ENCODE measurements around the gene CERS6.

The CERS6 gene

GRCh38 chr2:168426861-168427260, 29.2 kb upstream of the CERS6 start:
- DNase-seq (ENCODE audit: low read depth): peak; percentile 50
- no peak for TF ChIP-seq CTCF (conservative IDR thresholded peaks at IDR 0.05; ENCODE audit: low read depth, low read length)
- no peak overlapping the region for H3K4me3 ChIP-seq (ENCODE audit: low read depth, low read length)

GRCh38 chr2:168427451-168427850, 28.6 kb upstream of the CERS6 start:
- H3K4me3 ChIP-seq (ENCODE audit: low read depth, low read length): no peak overlapping the region
- TF ChIP-seq CTCF (conservative IDR thresholded peaks at IDR 0.05; ENCODE audit: low read depth, low read length): no peak
- peak; percentile 99 for DNase-seq (ENCODE audit: low read depth)

GRCh38 chr2:168428431-168428830, 27.6 kb upstream of the CERS6 start:
- DNase-seq (ENCODE audit: low read depth): peak; percentile 56
- no peak overlapping the region for H3K4me3 ChIP-seq (ENCODE audit: low read depth, low read length)
- no peak for TF ChIP-seq CTCF (conservative IDR thresholded peaks at IDR 0.05; ENCODE audit: low read depth, low read length)

GRCh38 chr2:168429988-168430387, 26.1 kb upstream of the CERS6 start:
- H3K4me3 ChIP-seq (ENCODE audit: low read depth, low read length): no peak overlapping the region
- DNase-seq (ENCODE audit: low read depth): no peak
- TF ChIP-seq CTCF (conservative IDR thresholded peaks at IDR 0.05; ENCODE audit: low read depth, low read length): no peak

- DNase-seq (ENCODE audit: low read depth): no peak
- no peak overlapping the region for H3K4me3 ChIP-seq (ENCODE audit: low read depth, low read length)
- no peak for TF ChIP-seq CTCF (conservative IDR thresholded peaks at IDR 0.05; ENCODE audit: low read depth, low read length)
These were observed 25.6 kb upstream of the CERS6 start for GRCh38 chr2:168430431-168430830.

GRCh38 chr2:168431301-168432024, 24.6 kb upstream of the CERS6 start:
- no peak overlapping the region for H3K4me3 ChIP-seq (ENCODE audit: low read depth, low read length)
- DNase-seq (ENCODE audit: low read depth): no peak
- TF ChIP-seq CTCF (conservative IDR thresholded peaks at IDR 0.05; ENCODE audit: low read depth, low read length): no peak

- no peak for TF ChIP-seq CTCF (conservative IDR thresholded peaks at IDR 0.05; ENCODE audit: low read depth, low read length)
- no peak overlapping the region for H3K4me3 ChIP-seq (ENCODE audit: low read depth, low read length)
- DNase-seq (ENCODE audit: low read depth): no peak
These were observed 24.0 kb upstream of the CERS6 start for GRCh38 chr2:168432100-168432499.

Measured in choroid plexus epithelial cell (primary cell).